ENCODE measurements around the gene POU2F2. TPM values are rescaled to one million over a fixed set of nuclear protein-coding genes. Genes with fewer than 3 reads are reported as not detected.
A peak's percentile ranks its signal among the peaks of the same experiment; 100 is the strongest.

The POU2F2 gene
- polyA plus RNA-seq, 2 of the 4 experiments (the other 2 are of a cell fraction): 0.16 to 0.28 TPM

- CTCF ChIA-PET: interaction anchor here (0.9 to 5.7 kb wide), 11 partner anchors 10 to 143 kb away, joined by 3 to 54 read pairs (median 3); partner anchors contain the start of gene POU2F2
- no peak for ATAC-seq
Measured at GRCh38 chr19:42155796-42156195, 23.6 kb upstream of the POU2F2 start.

DNA sequence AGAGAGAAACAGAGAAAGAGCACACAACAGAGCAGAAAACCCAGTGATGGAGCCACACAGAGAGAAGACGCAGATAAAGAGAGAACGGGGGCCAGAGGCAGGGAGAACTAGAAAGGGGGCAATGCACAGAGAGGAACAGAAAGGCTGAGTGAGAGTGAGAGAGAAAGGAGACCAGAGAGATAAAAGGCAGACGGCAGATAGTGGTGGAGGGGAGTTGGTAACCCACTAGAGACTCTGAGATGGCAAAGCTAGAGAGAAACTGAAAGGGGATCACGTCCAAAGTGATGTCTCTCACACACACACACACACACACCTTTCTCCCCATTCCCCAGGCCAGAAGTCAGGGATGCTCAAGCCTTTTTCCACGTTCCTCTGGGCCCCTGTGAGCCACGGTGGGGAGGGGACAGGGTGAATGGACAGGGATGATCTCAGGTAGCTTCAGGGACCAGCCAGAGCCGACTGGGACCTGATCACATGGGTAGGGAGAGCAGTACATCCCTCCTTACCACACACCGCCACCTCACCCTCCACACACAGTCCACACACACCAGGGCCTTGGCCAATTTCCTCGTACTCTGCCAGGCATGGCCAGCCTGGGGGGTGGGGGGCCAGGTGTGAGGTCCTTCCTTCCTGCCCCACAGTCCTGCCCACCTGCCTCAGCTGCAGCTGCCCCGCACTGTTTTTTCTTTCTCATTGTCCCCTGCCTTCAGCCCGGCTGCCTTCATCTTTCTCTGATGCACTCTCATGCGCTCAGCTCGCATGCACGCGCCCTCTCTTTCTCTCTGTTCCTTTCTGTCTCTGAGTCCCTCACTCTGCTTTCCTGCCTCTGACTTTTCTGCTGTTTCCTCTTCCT, 22.5 kb upstream of the POU2F2 start:
- ATAC-seq (peak; percentile 28 to 57; a peak in 3 of 6 replicates), FAIRE-seq (peak; percentile 43), DNase-seq (ENCODE audit: low read depth in 1 of 2, low spot score in 1 of 2) (no peak)
- CTCF ChIA-PET: interaction anchor here (1.0 to 2.5 kb wide), 9 partner anchors 11 to 144 kb away, joined by 3 to 17 read pairs (median 4); partner anchors contain the start of gene POU2F2
- WGBS (ENCODE audit: missing lambda C conversion rate): 60% methylated on average over 15 of the region's 15 CpGs
- Histone ChIP-seq H3K9me3 (no peaks in the 10 kb centered on the region), H3K4me3 (no peak overlapping the region), H3K4me2 (no peak overlapping the region), H3K27ac (no peak overlapping the region), H3K4me1 (no peaks in the 10 kb centered on the region)
- TF ChIP-seq CEBPB (IDR thresholded peaks at IDR 0.05) (no peak), EP300 (IDR thresholded peaks at IDR 0.05) (no peak), RFX5 (IDR thresholded peaks at IDR 0.05) (no peak), KDM5A (IDR thresholded peaks at IDR 0.05) (no peak), EHF (CRISPR knock-in tag; IDR thresholded peaks at IDR 0.05) (no peak), NFE2L2 (conservative IDR thresholded peaks at IDR 0.05; ENCODE audit: low read length) (no peak), ZNF302 (CRISPR knock-in tag; IDR thresholded peaks at IDR 0.05) (no peak), CBX2 (IDR thresholded peaks at IDR 0.05; ENCODE audit: borderline replicate concordance, low read depth) (no peak), FOSB (CRISPR knock-in tag; IDR thresholded peaks at IDR 0.05) (no peak), POLR2A (IDR thresholded peaks at IDR 0.05; ENCODE audit: low read length) (no peak), NR3C1 (IDR thresholded peaks at IDR 0.05) (no peak), MAFK (IDR thresholded peaks at IDR 0.05; ENCODE audit: partially characterized antibody) (no peak), POLR2AphosphoS2 (conservative IDR thresholded peaks at IDR 0.05; ENCODE audit: low read length) (no peak), KDM1A (IDR thresholded peaks at IDR 0.05; ENCODE audit: low read depth) (no peak), HEYL (CRISPR knock-in tag; IDR thresholded peaks at IDR 0.05) (no peak), SREBF2 (IDR thresholded peaks at IDR 0.05) (no peak)
- TF ChIP-seq, protein P1, sequence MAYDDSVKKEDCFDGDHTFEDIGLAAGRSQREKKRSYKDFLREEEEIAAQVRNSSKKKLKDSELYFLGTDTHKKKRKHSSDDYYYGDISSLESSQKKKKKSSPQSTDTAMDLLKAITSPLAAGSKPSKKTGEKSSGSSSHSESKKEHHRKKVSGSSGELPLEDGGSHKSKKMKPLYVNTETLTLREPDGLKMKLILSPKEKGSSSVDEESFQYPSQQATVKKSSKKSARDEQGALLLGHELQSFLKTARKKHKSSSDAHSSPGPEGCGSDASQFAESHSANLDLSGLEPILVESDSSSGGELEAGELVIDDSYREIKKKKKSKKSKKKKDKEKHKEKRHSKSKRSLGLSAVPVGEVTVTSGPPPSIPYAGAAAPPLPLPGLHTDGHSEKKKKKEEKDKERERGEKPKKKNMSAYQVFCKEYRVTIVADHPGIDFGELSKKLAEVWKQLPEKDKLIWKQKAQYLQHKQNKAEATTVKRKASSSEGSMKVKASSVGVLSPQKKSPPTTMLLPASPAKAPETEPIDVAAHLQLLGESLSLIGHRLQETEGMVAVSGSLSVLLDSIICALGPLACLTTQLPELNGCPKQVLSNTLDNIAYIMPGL (CRISPR knock-in tag; IDR thresholded peaks at IDR 0.05; ENCODE audit: borderline replicate concordance): no peak
- POLR2A ChIA-PET: no interaction called here

More at GRCh38 chr19:42155796-42156195, 23.6 kb upstream of the POU2F2 start:
- Histone ChIP-seq H3K4me1 (no peaks in the 10 kb centered on the region), H3K4me3 (no peak overlapping the region), H3K27ac (no peak overlapping the region), H3K4me2 (no peak overlapping the region), H3K9me3 (no peaks in the 10 kb centered on the region)
- DNase-seq (ENCODE audit: low read depth in 1 of 2, low spot score in 1 of 2) (no peak), FAIRE-seq (no peak)
- POLR2A ChIA-PET: no interaction called here
- TF ChIP-seq NR3C1 (IDR thresholded peaks at IDR 0.05): no peak
- no peak for TF ChIP-seq JUNB (IDR thresholded peaks at IDR 0.05)
- no peak for TF ChIP-seq TFCP2L1 (CRISPR knock-in tag; IDR thresholded peaks at IDR 0.05)
- no peak for TF ChIP-seq RARB (CRISPR knock-in tag; IDR thresholded peaks at IDR 0.05)
- no peak for TF ChIP-seq E2F6 (IDR thresholded peaks at IDR 0.05; ENCODE audit: borderline replicate concordance, low read depth)
- TF ChIP-seq, protein P2, sequence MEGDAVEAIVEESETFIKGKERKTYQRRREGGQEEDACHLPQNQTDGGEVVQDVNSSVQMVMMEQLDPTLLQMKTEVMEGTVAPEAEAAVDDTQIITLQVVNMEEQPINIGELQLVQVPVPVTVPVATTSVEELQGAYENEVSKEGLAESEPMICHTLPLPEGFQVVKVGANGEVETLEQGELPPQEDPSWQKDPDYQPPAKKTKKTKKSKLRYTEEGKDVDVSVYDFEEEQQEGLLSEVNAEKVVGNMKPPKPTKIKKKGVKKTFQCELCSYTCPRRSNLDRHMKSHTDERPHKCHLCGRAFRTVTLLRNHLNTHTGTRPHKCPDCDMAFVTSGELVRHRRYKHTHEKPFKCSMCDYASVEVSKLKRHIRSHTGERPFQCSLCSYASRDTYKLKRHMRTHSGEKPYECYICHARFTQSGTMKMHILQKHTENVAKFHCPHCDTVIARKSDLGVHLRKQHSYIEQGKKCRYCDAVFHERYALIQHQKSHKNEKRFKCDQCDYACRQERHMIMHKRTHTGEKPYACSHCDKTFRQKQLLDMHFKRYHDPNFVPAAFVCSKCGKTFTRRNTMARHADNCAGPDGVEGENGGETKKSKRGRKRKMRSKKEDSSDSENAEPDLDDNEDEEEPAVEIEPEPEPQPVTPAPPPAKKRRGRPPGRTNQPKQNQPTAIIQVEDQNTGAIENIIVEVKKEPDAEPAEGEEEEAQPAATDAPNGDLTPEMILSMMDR (IDR thresholded peaks at IDR 0.05): no peak
- TF ChIP-seq JUN (IDR thresholded peaks at IDR 0.05): no peak
- no peak for TF ChIP-seq RAD21 (conservative IDR thresholded peaks at IDR 0.05 in 1 of 2, IDR thresholded peaks at IDR 0.05 in 1 of 2)
- no peak for TF ChIP-seq ZSCAN20 (CRISPR knock-in tag; IDR thresholded peaks at IDR 0.05)
- TF ChIP-seq KDM5A (IDR thresholded peaks at IDR 0.05): no peak
- TF ChIP-seq, protein P3, sequence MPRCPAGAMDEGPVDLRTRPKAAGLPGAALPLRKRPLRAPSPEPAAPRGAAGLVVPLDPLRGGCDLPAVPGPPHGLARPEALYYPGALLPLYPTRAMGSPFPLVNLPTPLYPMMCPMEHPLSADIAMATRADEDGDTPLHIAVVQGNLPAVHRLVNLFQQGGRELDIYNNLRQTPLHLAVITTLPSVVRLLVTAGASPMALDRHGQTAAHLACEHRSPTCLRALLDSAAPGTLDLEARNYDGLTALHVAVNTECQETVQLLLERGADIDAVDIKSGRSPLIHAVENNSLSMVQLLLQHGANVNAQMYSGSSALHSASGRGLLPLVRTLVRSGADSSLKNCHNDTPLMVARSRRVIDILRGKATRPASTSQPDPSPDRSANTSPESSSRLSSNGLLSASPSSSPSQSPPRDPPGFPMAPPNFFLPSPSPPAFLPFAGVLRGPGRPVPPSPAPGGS (IDR thresholded peaks at IDR 0.05): no peak
- no peak for TF ChIP-seq HES2 (IDR thresholded peaks at IDR 0.05)
- no peak for TF ChIP-seq POLR2A (IDR thresholded peaks at IDR 0.05; ENCODE audit: low read length)
- no peak for TF ChIP-seq CHD4 (IDR thresholded peaks at IDR 0.05; ENCODE audit: borderline replicate concordance)
- no peak for TF ChIP-seq SMC3 (IDR thresholded peaks at IDR 0.05)
- TF ChIP-seq, protein P4, sequence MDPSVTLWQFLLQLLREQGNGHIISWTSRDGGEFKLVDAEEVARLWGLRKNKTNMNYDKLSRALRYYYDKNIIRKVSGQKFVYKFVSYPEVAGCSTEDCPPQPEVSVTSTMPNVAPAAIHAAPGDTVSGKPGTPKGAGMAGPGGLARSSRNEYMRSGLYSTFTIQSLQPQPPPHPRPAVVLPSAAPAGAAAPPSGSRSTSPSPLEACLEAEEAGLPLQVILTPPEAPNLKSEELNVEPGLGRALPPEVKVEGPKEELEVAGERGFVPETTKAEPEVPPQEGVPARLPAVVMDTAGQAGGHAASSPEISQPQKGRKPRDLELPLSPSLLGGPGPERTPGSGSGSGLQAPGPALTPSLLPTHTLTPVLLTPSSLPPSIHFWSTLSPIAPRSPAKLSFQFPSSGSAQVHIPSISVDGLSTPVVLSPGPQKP (IDR thresholded peaks at IDR 0.05; ENCODE audit: low read depth, low read length): no peak
- TF ChIP-seq CHD2 (IDR thresholded peaks at IDR 0.05; ENCODE audit: low read length, partially characterized antibody): no peak
- TF ChIP-seq HOXA7 (CRISPR knock-in tag; IDR thresholded peaks at IDR 0.05): no peak
- no peak for TF ChIP-seq HEYL (CRISPR knock-in tag; IDR thresholded peaks at IDR 0.05)
- TF ChIP-seq HDAC2 (IDR thresholded peaks at IDR 0.05): no peak
- WGBS (ENCODE audit: missing lambda C conversion rate): 54% methylated on average over 10 of the region's 10 CpGs
